ENCODE results near the gene PTPN2. TPM values are rescaled to one million over a fixed set of nuclear protein-coding genes. Genes with fewer than 3 reads are reported as not detected.

PTPN2 gene
- total and polyA plus RNA-seq, 11 donors = 7.5 to 33.1 (median 11.5) TPM

DNA sequence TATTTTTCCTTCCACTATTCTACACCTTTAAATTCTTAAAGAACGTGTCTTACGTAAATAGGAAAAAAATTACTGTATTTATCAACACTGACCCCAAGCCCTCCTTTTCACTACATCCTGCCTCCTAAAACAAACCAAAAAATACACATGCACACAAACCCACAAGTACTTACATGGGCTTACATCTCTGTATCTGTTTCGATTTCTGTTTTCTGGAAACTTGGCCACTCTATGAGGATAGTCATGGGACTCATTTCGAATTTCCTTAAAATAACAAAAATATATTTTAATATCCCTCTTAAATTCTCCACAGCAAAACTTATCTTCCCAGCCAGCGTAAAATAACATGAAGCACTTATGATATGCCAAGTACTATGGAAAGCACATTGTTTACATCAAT is 25.0 kb downstream of the PTPN2 start:
- WGBS, 4 donors = 73 to 83% (median 79%) methylated on average over 5 of the region's 5 CpGs
- H3K27ac ChIP-seq = no peak overlapping the region
- no peaks in the 10 kb centered on the region for H3K27me3 ChIP-seq
- ATAC-seq = no peak
- TF ChIP-seq, protein P1, sequence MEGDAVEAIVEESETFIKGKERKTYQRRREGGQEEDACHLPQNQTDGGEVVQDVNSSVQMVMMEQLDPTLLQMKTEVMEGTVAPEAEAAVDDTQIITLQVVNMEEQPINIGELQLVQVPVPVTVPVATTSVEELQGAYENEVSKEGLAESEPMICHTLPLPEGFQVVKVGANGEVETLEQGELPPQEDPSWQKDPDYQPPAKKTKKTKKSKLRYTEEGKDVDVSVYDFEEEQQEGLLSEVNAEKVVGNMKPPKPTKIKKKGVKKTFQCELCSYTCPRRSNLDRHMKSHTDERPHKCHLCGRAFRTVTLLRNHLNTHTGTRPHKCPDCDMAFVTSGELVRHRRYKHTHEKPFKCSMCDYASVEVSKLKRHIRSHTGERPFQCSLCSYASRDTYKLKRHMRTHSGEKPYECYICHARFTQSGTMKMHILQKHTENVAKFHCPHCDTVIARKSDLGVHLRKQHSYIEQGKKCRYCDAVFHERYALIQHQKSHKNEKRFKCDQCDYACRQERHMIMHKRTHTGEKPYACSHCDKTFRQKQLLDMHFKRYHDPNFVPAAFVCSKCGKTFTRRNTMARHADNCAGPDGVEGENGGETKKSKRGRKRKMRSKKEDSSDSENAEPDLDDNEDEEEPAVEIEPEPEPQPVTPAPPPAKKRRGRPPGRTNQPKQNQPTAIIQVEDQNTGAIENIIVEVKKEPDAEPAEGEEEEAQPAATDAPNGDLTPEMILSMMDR (IDR thresholded peaks at IDR 0.05) = no peak
- no peak for TF ChIP-seq POLR2A (IDR thresholded peaks at IDR 0.05)
- intact Hi-C loops (cut with DNase I) = no loop called here
- peaks cover 0 to 27% (median 2%) of the 10 kb centered on the region in 12 donors for H3K4me1 ChIP-seq
- H3K4me3 ChIP-seq = no peak overlapping the region
- DNase-seq = no peak
- peaks cover 0 to 24% (median 2%) of the 10 kb centered on the region in 9 donors for H3K36me3 ChIP-seq
- H3K9me3 ChIP-seq = no peaks in the 10 kb centered on the region

DNA sequence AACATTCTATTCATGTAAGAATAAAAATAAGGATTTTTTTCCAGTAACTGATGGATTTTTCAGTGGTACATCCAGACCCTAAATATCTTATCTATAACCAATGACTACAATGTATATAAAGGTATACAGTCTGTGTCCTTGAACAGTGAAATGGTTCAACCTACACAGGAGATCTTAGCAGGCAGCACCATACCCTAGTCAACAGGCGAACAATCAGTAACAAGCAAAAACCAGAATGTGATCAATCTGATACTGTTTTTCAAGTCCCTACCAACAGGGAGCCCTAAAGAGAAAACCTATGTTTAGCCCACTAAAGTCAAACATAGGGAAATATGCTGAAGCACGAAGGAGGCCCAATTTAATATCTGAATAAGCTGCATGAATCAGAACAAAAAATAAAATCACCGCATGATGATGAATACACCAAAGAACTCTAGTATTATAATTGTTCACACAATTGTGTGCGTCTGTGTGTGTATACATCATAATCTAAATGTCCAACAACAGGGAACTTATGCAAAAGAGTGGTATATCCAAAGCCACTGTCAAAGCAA is 26.0 kb downstream of the PTPN2 start:
- no peak overlapping the region for H3K27ac ChIP-seq
- H3K36me3 ChIP-seq = peaks cover 0 to 24% (median 2%) of the 10 kb centered on the region in 9 donors
- H3K4me1 ChIP-seq = peaks cover 0 to 22% (median 0%) of the 10 kb centered on the region in 12 donors
- DNase-seq (no peak), ATAC-seq (no peak)
- TF ChIP-seq, protein P1 (IDR thresholded peaks at IDR 0.05) = no peak
- TF ChIP-seq POLR2A (IDR thresholded peaks at IDR 0.05) = no peak
- H3K9me3 ChIP-seq = no peaks in the 10 kb centered on the region
- no peaks in the 10 kb centered on the region for H3K27me3 ChIP-seq
- 94 to 97% (median 95%) methylated on average over 4 of the region's 4 CpGs for WGBS, 4 donors
- H3K4me3 ChIP-seq = no peak overlapping the region
- intact Hi-C loops (cut with DNase I) = no loop called here

DNA sequence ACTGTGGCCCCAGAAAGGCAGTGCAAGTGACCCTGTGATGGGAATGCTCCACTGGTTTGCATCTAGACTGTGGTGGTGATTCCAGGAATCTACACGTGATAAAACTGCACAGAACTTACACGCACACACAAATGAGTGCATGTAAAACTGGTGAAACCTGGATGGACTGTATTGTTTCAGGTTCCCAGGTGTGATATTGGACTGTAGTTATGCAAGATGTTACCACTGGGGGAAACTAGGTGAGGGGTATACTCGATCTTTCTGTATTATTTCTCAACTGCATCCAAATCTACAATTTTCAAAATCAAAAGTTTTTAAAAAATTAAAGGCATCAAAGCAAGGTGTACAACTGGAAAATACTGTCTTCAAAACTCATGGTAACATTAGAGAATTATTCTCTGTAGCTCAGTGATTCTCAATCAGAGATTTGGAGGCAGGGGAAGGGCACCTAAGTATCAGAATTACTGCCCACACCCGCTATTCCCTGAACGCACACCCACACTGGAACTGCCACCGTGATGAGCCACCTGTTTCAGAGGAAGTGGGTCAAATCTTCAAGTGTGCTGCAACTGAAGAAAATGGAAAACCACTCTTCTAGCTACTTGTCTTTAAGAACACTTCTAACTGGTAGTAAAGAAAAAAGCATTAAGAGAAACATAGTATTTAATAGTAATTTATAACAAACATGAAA is 26.7 kb downstream of the PTPN2 start:
- H3K36me3 ChIP-seq = peaks cover 0 to 24% (median 2%) of the 10 kb centered on the region in 9 donors
- 69 to 86% (median 81%) methylated on average over 6 of the region's 6 CpGs for WGBS, 4 donors
- H3K27me3 ChIP-seq = no peaks in the 10 kb centered on the region
- TF ChIP-seq, protein P1 (IDR thresholded peaks at IDR 0.05) = no peak
- no peak for TF ChIP-seq POLR2A (IDR thresholded peaks at IDR 0.05)
- H3K27ac ChIP-seq = no peak overlapping the region
- ATAC-seq = no peak
- H3K4me1 ChIP-seq = peaks cover 0 to 26% (median 0%) of the 10 kb centered on the region in 12 donors
- no peak overlapping the region for H3K4me3 ChIP-seq
- no peaks in the 10 kb centered on the region for H3K9me3 ChIP-seq
- intact Hi-C loops (cut with DNase I) = no loop called here
- DNase-seq = no peak

DNA sequence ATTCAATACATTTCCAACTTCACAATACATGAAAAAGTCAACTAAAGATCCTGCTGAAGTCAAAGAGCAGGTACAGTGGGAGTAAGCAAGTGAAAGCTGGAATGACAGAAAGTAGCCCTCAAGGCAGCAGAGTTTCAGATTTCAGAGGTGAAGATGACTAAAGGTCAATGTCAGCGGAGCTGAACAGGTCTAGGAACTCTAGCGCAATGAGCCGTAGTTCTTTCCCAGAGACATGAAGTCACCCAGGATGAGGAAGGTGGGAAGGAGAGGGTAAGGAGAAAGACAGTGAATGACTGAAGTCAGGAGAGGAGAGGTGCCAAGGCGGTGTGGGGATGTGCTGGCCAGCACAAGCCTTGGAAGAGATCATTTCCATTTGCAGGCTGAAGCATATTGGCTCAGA is 28.1 kb downstream of the PTPN2 start:
- Histone ChIP-seq H3K27me3 (no peaks in the 10 kb centered on the region), H3K27ac (no peak overlapping the region), H3K4me3 (no peak overlapping the region), H3K4me1 (peaks cover 0 to 19% (median 0%) of the 10 kb centered on the region in 12 donors), H3K9me3 (no peaks in the 10 kb centered on the region), H3K36me3 (peaks cover 0 to 24% (median 2%) of the 10 kb centered on the region in 9 donors)
- TF ChIP-seq, protein P1 (IDR thresholded peaks at IDR 0.05) = no peak
- TF ChIP-seq POLR2A (IDR thresholded peaks at IDR 0.05) = no peak
- ATAC-seq = no peak
- WGBS, 4 donors = 97 to 99% (median 97%) methylated on average over 4 of the region's 4 CpGs
- intact Hi-C loops (cut with DNase I) = no loop called here
- DNase-seq = no peak

Measured in heart left ventricle (tissue), 16 donors.